CD4-positive, alpha-beta T cell treated with Interleukin-1 beta for 1 hour (primary cell): ENCODE data around the gene GTSE1.
"Not testable (repeated sequence)": the region's sequence is repeated elsewhere in the genome, so short reads cannot be mapped to it uniquely, and the experiment has no call there.

ENCODE experiments used
- DNase-seq, 2 donors: peaks; one replicate each; pipeline ENCODE4 v3.0.0-alpha.2; 2020 to 2022

Gene GTSE1, protein sequence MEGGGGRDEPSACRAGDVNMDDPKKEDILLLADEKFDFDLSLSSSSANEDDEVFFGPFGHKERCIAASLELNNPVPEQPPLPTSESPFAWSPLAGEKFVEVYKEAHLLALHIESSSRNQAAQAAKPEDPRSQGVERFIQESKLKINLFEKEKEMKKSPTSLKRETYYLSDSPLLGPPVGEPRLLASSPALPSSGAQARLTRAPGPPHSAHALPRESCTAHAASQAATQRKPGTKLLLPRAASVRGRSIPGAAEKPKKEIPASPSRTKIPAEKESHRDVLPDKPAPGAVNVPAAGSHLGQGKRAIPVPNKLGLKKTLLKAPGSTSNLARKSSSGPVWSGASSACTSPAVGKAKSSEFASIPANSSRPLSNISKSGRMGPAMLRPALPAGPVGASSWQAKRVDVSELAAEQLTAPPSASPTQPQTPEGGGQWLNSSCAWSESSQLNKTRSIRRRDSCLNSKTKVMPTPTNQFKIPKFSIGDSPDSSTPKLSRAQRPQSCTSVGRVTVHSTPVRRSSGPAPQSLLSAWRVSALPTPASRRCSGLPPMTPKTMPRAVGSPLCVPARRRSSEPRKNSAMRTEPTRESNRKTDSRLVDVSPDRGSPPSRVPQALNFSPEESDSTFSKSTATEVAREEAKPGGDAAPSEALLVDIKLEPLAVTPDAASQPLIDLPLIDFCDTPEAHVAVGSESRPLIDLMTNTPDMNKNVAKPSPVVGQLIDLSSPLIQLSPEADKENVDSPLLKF

GRCh38 chr22:46296257-46297150, at the start of gene GTSE1:
TSS of gene GTSE1 (plus strand) at chr22:46296870. CDS start at chr22:46297401, 531 bp downstream.
- peak; percentile 98 to 99 for DNase-seq

DNA sequence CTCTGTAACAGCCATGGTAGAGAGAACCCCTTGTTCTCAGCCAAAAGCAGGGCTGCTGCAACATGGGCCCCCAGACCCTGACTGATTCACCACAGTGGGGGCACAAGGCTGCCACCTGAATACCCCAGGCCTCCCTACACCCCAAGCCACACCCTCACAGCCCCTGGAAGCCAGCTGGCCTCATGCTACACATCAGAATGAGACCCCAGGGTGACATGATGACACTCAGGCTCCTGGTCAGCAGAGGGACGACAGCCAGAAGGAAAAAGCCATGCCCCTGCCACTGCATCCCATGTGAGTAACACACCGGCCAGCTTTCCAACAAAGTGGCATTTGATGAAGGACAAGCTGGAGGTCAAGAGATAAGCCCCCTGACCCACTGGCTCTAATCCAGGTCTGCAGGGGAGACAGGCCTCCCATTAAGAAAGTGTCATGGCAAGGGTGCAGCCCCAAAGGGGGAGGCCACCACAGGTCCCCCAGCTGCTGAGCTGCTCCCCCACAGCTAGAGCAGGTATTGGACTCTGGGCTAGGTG, 49.2 kb upstream of the GTSE1 start:
- DNase-seq, result no peak

DNA sequence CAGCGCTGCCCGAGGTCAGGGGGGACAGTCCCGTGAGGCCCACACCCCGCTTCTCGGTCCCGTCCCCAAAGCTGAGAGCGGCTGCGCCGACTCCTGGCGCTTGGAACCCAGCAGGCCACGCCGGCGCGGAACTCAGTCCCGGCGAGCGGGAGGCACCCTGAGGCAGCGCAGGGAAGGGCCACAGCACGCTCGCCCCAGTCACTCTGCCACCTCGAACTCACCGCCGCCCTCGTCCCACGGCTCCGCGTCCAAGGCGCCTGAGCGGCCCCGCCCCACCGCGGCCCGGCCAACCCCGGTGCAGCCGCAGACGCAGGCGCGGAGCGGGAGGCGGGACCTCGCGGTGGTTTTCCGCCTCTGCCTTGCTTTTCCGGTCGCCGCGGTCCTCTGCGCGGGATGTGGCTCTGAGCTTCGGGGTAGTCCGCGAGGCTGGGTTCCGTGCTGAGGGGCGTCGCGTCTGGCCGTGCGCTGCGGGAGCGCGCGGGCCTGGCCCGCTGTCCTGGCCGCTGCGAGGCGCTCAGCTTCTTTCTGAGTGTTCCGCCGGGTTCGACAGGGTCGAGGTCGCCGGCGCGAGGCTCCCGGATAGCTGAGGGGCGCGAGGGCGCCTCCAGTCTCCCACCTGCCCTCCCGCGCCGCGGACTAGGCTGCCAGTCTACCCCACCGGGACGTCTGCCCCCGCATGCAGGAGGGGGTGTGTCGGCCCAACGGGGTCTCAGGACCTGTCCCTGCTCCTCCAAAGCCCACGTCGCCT, 46.5 kb upstream of the GTSE1 start, which contains the start of gene CDPF1:
CDPF1 (minus strand) TSS at position 259 of the 748 bp plus-strand sequence. CDS start 2,009 bp downstream, outside the sequence.
- peak; percentile 90 for DNase-seq

GRCh38 chr22:46250783-46251125, 45.9 kb upstream of the GTSE1 start:
- DNase-seq, result no peak

DNA sequence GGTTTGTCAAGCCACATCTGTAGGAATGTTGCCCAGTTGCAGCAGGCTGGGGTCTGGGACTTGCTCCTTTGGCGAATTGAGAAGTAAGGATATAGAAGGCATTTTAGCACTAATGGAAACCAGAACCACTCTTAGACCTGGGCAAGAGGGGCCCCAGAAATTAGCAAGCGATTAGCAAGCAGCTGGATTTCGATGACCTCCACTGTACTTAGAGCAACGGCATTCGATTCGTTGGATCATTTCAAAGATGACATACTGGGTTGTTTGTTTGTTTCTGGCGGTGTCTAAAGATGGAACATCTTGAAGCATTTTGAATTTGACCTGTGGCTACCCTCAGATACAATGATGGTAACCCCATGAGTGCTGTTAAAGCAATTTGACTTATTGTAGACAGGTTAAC, 45.4 kb upstream of the GTSE1 start:
- DNase-seq, result no peak

GRCh38 chr22:46251816-46252380, 44.8 kb upstream of the GTSE1 start:
- DNase-seq, result no peak

GRCh38 chr22:46256358-46256958, 40.2 kb upstream of the GTSE1 start:
- no peak for DNase-seq

- DNase-seq, result no peak
Measured at GRCh38 chr22:46259374-46259773, 37.3 kb upstream of the GTSE1 start.

GRCh38 chr22:46260038-46260437, 36.6 kb upstream of the GTSE1 start:
- DNase-seq, result no peak

DNA sequence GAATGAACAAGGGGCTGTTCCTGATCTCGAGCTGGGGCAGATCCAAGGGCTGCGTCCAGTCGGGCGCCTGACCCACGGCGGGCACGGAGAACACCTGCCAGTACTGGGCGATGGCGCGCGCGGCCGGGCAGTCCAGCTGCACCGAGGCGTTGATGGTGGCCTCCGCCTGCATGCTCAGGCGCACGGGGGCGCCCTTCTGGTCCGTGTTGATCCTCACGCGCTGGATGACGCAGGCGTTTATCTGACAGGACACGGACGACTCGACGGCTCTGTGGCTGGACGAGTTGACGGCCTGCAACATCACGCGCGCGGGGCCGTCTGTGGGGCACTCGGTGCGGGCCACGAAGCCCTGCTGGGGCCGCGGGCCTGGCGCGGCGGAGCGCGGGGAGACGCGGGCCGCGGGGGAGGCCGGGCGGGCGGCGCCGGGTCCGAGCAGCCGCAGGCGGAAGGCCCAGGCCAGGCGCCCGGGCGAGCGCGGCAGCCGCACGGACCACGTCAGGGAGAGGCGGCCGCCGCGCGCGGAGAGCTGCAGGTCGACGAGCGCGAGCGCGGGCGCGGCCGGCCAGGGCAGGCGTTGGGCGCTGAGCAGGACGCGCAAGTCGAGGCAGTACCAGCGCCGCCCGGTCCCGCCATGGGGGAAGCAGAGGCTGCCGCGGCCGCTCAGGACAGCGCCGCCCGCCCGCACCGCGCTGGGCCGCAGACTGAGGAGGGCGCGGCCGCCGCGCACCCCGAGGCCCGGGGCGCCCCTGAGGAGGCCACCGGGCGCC, 34.0 kb upstream of the GTSE1 start:
- DNase-seq, result peak; percentile 43 to 65

DNA sequence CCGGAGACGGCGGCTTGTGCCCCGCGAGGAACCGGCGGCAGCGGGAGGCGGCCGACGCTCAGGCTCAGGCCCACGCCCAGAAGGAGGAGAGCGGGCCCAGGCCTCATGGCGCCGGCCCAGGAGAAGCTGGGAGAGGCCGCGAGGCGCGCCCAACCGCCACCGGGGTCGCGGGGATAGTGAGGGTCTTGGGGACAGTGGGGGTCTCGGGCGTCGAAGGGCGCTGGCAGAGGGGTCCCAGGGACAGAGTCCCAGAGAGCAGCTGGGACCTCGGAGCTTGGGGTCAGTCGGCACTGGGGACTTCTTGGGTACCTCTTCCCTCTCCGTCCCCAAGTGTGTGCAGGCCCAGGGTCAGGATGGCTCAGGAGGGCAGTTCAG, 33.5 kb upstream of the GTSE1 start, which contains the start of gene PKDREJ:
PKDREJ (minus strand) TSS at position 128 of the 375 bp plus-strand sequence; CDS start at position 107, 21 bp downstream.
- DNase-seq, result no peak

DNA sequence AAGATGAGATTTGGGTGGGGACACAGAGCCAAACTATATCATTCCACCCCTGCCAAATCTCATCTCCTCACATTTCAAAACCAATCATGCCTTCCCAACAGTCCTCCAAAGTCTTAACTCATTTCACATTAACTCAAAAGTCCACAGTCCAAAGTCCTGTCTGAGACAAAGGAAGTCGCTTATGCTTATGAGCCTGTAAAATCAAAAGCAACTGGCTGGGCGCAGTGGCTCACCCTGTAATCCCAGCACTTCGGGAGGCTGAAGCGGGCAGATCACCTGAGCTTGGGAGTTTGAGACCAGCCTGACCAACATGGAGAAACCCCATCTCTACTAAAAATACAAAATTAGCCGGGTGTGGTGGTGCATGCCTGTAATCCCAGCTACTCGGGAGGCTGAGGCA, 32.1 kb upstream of the GTSE1 start:
- not testable (repeated sequence) for DNase-seq

DNA sequence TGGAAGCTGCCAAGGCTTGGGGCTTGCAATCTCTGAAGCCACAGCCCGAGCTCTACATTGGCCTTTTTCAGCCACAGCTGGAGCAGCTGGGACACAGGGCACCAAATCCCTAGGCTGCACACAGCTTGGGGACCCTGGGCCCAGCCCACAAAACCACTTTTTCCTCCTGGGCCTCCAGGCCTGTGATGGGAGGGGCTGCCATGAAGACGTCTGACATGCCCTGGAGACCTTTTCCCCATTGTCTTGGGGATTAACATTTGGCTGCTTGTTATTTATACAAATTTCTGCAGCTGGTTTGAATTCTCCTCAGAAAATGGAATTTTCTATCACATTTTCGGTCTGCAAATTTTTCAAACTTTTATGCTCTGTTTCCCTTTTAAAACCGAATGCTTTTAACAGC, 31.0 kb upstream of the GTSE1 start:
- not testable (repeated sequence) for DNase-seq

GRCh38 chr22:46267431-46268279, 29.0 kb upstream of the GTSE1 start, which contains the start of gene TTC38:
TSS of gene TTC38 (plus strand) at chr22:46268008. CDS start at chr22:46268040, 32 bp downstream.
- peak; percentile 60 to 64 for DNase-seq

DNA sequence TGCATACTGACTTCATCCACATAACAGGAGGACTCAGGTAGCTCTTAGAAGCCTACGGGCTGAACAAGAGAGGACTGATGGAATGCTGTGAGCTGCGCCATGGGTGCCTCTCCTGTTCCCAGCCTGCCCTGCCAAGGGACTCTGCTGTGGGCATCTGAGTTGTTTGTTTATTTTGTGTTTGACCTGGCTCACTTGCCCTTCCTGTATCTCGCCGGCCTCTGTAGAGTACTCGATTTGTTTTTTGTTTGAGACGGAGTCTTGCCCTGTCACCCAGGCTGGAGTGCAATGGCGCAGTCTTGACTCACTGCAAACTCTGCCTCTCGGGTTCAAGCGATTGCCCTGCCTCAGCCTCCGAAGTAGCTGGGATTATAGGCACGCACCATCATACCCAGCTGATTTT, 27.1 kb upstream of the GTSE1 start:
- no peak for DNase-seq

GRCh38 chr22:46272196-46272595, 24.5 kb upstream of the GTSE1 start:
- no peak for DNase-seq

GRCh38 chr22:46272762-46273431, 23.8 kb upstream of the GTSE1 start:
- no peak for DNase-seq

- no peak for DNase-seq
Measured at GRCh38 chr22:46273432-46274148, 23.1 kb upstream of the GTSE1 start.
